ENCODE measurements around the gene CACNB4. TPM values are rescaled to one million over a fixed set of nuclear protein-coding genes. Genes with fewer than 3 reads are reported as not detected.

The CACNB4 gene
- total RNA-seq, 2 experiments from 2014 or later, result 0.36 to 0.71 TPM

DNA sequence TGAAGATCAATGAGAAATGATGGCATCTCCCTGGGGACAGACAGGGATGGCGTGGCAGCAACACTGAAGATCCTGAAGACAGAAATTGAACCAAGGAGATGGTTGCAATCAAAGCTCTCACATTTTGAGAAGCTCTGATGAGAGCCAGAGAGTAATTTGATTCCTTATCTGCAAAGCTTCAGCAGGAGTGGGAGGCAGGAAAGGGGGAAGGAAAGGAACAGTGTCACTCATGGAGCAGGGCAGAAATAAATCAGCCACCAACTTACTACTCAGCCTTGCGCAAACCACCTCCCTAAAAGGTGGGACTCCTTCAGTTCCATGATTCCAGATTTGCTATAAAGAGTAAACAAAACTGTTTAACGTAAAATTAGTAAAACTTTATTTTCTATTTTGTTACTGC, 119.2 kb downstream of the CACNB4 start:
- peaks cover under 1% of the 10 kb centered on the region for H3K27me3 Mint-ChIP-seq
- POLR2A ChIA-PET, result no interaction called here
- H3K9me3 Mint-ChIP-seq, result peaks cover 2% of the 10 kb centered on the region
- H3K4me1 Mint-ChIP-seq, result peaks cover 4% of the 10 kb centered on the region
- DNase-seq, result no peak
- no peak for ATAC-seq (ENCODE audit: low read depth)
- no peak overlapping the region for H3K4me3 Mint-ChIP-seq
- H3K27ac Mint-ChIP-seq, result no peak overlapping the region
- H3K36me3 Mint-ChIP-seq, result no peaks in the 10 kb centered on the region

- no peak overlapping the region for H3K27ac Mint-ChIP-seq
- peaks cover 4% of the 10 kb centered on the region for H3K4me1 Mint-ChIP-seq
- no peak overlapping the region for H3K4me3 Mint-ChIP-seq
- POLR2A ChIA-PET, result no interaction called here
- ATAC-seq (ENCODE audit: low read depth) (no peak), DNase-seq (no peak)
- no peaks in the 10 kb centered on the region for H3K36me3 Mint-ChIP-seq
- peaks cover 3% of the 10 kb centered on the region for H3K27me3 Mint-ChIP-seq
- peaks cover 2% of the 10 kb centered on the region for H3K9me3 Mint-ChIP-seq
These were observed 120.1 kb downstream of the CACNB4 start for GRCh38 chr2:151978709-151979108.

GRCh38 chr2:151977631-151978030, 121.2 kb downstream of the CACNB4 start:
- H3K27me3 Mint-ChIP-seq, result peaks cover 7% of the 10 kb centered on the region
- peaks cover 2% of the 10 kb centered on the region for H3K9me3 Mint-ChIP-seq
- H3K27ac Mint-ChIP-seq, result no peak overlapping the region
- no peaks in the 10 kb centered on the region for H3K36me3 Mint-ChIP-seq
- H3K4me3 Mint-ChIP-seq, result no peak overlapping the region
- no peak for ATAC-seq (ENCODE audit: low read depth)
- POLR2A ChIA-PET, result no interaction called here
- peaks cover 4% of the 10 kb centered on the region for H3K4me1 Mint-ChIP-seq
- no peak for DNase-seq

- DNase-seq (no peak), ATAC-seq (ENCODE audit: low read depth) (no peak)
- Mint-ChIP-seq H3K27me3 (peaks cover 8% of the 10 kb centered on the region), H3K36me3 (no peaks in the 10 kb centered on the region), H3K4me1 (peaks cover 4% of the 10 kb centered on the region), H3K27ac (no peak overlapping the region), H3K4me3 (no peak overlapping the region), H3K9me3 (peaks cover 2% of the 10 kb centered on the region)
- POLR2A ChIA-PET, result no interaction called here
These were observed 121.9 kb downstream of the CACNB4 start for GRCh38 chr2:151976945-151977353.

DNA sequence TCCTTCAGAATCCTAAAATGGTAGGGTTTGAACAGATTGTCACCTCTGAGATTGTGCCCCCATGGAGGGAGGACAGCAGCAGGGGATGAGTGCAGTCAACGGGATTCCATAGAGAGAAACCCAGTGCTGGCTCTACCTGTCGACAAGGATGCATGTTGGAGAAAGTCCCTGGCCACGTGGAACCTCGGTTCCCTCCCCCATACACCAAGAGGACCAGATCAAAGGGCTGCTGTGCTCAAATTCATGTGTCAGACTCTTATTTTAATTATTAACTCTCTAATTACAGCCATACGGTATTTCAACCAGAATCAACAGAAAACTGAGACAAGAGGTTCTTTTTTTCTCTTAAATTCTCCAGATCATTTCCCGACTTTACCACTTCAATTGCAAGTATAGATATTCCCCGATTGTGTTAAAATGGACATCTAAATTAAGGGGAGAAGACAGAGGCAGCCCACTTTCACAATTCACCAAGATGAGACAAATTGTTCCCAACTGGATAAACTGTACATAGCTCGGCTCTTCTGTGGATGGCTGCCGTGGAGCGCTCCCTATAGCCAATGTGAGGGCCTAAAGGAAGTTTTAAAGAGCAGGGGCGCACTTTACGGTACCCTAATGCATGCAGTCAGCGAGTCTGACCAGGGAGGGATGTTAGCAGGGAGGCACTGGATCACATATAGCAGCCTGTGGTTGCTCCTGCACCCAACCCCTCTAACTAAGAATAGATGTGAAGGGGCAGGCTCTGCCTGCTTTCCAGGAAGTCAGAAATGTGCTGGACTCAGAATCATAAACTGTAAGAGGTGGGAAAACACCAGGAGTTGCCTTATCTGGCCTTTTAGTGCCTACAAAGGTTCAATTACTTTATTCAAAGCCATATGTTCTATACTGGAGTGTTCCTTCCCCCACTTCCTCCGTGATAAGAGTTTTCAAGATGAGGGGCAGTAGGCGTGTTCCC, 123.1 kb downstream of the CACNB4 start:
- no peak for DNase-seq
- POLR2A ChIA-PET, result no interaction called here
- H3K9me3 Mint-ChIP-seq, result no peaks in the 10 kb centered on the region
- H3K4me3 Mint-ChIP-seq, result no peak overlapping the region
- H3K27me3 Mint-ChIP-seq, result peaks cover 8% of the 10 kb centered on the region
- ATAC-seq (ENCODE audit: low read depth), result no peak
- H3K4me1 Mint-ChIP-seq, result peaks cover 4% of the 10 kb centered on the region
- no peak overlapping the region for H3K27ac Mint-ChIP-seq
- no peaks in the 10 kb centered on the region for H3K36me3 Mint-ChIP-seq

DNA sequence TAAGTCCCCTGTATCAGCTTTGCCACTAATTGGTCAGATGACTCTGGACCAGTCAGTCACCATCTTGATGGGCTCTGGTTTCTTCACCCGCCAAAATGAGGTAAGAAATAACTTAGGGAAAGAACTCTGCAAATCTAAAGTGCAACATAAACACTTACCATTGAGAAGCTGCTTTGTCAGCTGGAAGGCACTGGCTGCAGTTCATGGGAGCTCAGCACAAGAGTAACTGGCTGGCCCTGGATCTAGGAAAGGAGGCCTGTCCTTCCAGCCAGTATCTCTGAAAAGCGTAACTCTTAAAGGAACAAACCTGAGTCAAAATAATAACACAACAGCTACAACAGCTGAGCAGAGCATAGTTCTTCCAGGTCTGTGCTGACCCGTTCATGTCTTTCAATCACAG, 123.9 kb downstream of the CACNB4 start:
- POLR2A ChIA-PET, result no interaction called here
- H3K36me3 Mint-ChIP-seq, result no peaks in the 10 kb centered on the region
- H3K27me3 Mint-ChIP-seq, result peaks cover 8% of the 10 kb centered on the region
- H3K27ac Mint-ChIP-seq, result no peak overlapping the region
- H3K9me3 Mint-ChIP-seq, result no peaks in the 10 kb centered on the region
- no peak for DNase-seq
- H3K4me3 Mint-ChIP-seq, result no peak overlapping the region
- ATAC-seq (ENCODE audit: low read depth), result no peak
- peaks cover 4% of the 10 kb centered on the region for H3K4me1 Mint-ChIP-seq

DNA sequence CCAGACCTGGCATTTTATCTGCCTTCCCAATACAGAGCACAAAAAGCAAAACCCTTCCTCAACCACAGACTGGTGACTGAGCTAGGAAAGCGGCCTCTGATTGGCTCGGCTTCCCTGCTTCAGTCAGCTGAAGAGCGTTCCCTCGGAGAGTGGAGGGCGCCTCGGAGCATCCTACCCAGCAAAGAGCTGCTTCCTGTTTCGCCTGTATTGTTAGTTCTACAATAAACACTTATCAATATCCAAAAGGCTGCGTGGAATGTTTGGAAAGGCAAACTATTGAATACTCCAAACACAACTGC, 125.0 kb downstream of the CACNB4 start:
- Mint-ChIP-seq H3K27ac (no peak overlapping the region), H3K27me3 (peaks cover 8% of the 10 kb centered on the region), H3K9me3 (no peaks in the 10 kb centered on the region), H3K4me3 (no peak overlapping the region), H3K4me1 (peaks cover 4% of the 10 kb centered on the region), H3K36me3 (no peaks in the 10 kb centered on the region)
- POLR2A ChIA-PET, result no interaction called here
- no peak for DNase-seq
- no peak for ATAC-seq (ENCODE audit: low read depth)

DNA sequence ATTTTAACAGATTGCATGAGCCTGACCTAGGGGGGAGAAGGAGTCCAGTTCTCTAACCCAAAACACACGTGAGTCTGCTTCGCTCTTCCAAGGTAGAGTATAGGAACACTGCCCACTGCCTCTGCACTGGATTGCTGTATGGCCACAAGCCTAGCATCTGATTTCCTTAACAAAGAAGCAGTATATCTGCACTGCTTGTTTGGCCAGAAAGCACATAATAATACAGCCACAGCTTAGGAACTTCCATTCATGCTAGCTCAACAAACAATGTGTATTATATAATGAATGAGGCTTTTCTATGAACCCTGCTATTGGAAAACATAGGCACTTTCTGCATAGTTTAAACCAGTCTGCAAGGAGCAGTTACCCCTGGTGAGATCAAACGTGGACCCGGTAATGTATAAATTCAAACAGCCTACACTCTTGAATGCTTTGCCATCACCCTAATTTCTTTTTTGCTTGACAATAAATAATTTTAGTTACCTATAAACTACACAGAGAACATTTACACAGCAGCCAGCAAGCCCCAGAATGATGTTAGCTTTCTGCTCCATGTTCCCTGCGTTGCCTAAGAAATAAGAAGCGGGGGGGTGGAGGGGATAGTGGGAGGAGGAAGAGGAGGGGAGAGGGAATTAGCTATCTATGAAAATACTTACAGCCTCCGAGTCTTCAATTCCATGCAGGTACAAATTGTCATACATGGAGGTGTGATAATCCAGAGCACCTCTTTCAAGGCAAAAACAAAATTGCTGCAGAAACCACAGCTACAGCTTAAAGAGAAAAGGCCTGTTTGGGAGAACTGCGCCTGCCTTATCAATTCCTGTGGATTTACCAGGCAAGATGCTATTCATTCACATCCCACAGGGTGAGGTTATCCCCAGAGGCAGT, 125.6 kb downstream of the CACNB4 start:
- POLR2A ChIA-PET, result no interaction called here
- peaks cover 8% of the 10 kb centered on the region for H3K27me3 Mint-ChIP-seq
- H3K9me3 Mint-ChIP-seq, result no peaks in the 10 kb centered on the region
- ATAC-seq (ENCODE audit: low read depth), result no peak
- no peak overlapping the region for H3K27ac Mint-ChIP-seq
- H3K4me1 Mint-ChIP-seq, result peaks cover 4% of the 10 kb centered on the region
- no peak overlapping the region for H3K4me3 Mint-ChIP-seq
- DNase-seq, result no peak
- no peaks in the 10 kb centered on the region for H3K36me3 Mint-ChIP-seq

DNA sequence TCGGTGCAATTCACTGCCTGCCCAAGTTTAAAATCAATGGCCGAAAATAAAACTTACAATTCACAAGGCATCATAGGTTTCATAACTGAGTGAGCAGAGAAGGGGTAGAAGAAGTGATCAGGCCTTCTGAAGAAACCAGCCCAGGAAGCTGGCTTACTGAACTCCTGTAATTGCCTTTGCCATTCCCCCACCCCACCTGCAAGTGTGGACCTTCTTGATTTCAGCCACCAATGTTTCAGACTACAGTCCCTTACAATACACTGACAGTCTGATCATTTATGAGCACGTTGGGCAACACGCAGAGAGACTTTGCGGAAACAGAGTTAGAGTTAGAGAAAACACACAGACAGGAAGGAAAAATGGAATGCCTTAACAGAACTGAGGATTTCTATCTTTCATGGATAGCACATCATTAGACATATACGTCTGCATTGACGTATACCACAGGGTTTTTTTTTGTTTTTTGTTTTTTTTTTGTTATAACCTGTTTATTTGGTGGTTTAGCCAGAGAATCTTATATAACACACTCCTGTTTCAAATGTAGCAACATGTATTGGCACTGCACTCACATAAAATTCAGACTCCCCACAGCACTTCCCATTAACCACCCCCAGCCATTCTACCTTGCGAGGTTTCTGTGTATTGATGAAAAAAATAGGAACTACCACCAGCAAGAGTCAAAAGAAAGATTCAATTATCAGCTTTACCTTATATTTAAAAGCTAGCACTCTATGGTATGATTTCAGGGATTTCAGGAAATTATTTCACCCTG, 126.4 kb downstream of the CACNB4 start:
- POLR2A ChIA-PET, result no interaction called here
- ATAC-seq (ENCODE audit: low read depth) (no peak), DNase-seq (no peak)
- Mint-ChIP-seq H3K36me3 (no peaks in the 10 kb centered on the region), H3K4me1 (peaks cover 4% of the 10 kb centered on the region), H3K27me3 (peaks cover 8% of the 10 kb centered on the region), H3K9me3 (no peaks in the 10 kb centered on the region), H3K4me3 (no peak overlapping the region), H3K27ac (no peak overlapping the region)

GRCh38 chr2:151971301-151972051, 127.4 kb downstream of the CACNB4 start:
- DNase-seq (no peak), ATAC-seq (ENCODE audit: low read depth) (no peak)
- Mint-ChIP-seq H3K36me3 (no peaks in the 10 kb centered on the region), H3K27ac (no peak overlapping the region), H3K9me3 (no peaks in the 10 kb centered on the region), H3K4me3 (no peak overlapping the region), H3K27me3 (peaks cover 8% of the 10 kb centered on the region), H3K4me1 (no peaks in the 10 kb centered on the region)
- POLR2A ChIA-PET, result no interaction called here

- peaks cover 5% of the 10 kb centered on the region for H3K27me3 Mint-ChIP-seq
- DNase-seq (no peak), ATAC-seq (ENCODE audit: low read depth) (no peak)
- H3K27ac Mint-ChIP-seq, result no peak overlapping the region
- no peaks in the 10 kb centered on the region for H3K4me1 Mint-ChIP-seq
- H3K4me3 Mint-ChIP-seq, result no peak overlapping the region
- no peaks in the 10 kb centered on the region for H3K9me3 Mint-ChIP-seq
- POLR2A ChIA-PET, result no interaction called here
- no peaks in the 10 kb centered on the region for H3K36me3 Mint-ChIP-seq
These were observed 129.9 kb downstream of the CACNB4 start for GRCh38 chr2:151968770-151969470.

- Mint-ChIP-seq H3K4me3 (no peak overlapping the region), H3K27me3 (peaks cover 3% of the 10 kb centered on the region), H3K4me1 (no peaks in the 10 kb centered on the region), H3K27ac (no peak overlapping the region), H3K36me3 (no peaks in the 10 kb centered on the region), H3K9me3 (no peaks in the 10 kb centered on the region)
- POLR2A ChIA-PET, result no interaction called here
- ATAC-seq (ENCODE audit: low read depth) (no peak), DNase-seq (no peak)
These were observed 130.8 kb downstream of the CACNB4 start for GRCh38 chr2:151967829-151968722.

All from activated naive CD8-positive, alpha-beta T cell treated with anti-CD3 and anti-CD28 coated beads, Interleukin-2, amount 10 ng/mL, durations not matched to agents 7 days and 5 days (primary cell).